Esophagus muscularis mucosa (tissue), 4 donors: ENCODE data around the gene EVI5. TPM values are rescaled to one million over a fixed set of nuclear protein-coding genes. Genes with fewer than 3 reads are reported as not detected.
"Not testable (repeated sequence)": the region's sequence is repeated elsewhere in the genome, so short reads cannot be mapped to it uniquely, and the experiment has no call there.

Experiments used
- DNase-seq: peaks from one replicate; pipeline ENCODE4 v3.0.0-alpha.2; 2017; ENCODE audit errors: extremely low spot score
- H3K27ac ChIP-seq, 4 donors: fragments of 200-600 bp; sonication (generic); replicated peaks in 1 of 4; 1 replicate in 3 of 4; 2 replicates in 1 of 4; pipeline ENCODE4 v1.5.1; 2016 to 2019; ENCODE audit warnings: mild to moderate bottlenecking in 1 of 4
- H3K27me3 ChIP-seq, 4 donors: fragments of 200-600 bp; sonication (generic); one replicate each; pipeline versions ENCODE4 v1.5.1 to v1.6.0; 2016 to 2019
- H3K36me3 ChIP-seq, 4 donors: fragments of 200-600 bp; sonication (generic); one replicate each; pipeline ENCODE4 v1.5.1; 2016 to 2019
- H3K4me1 ChIP-seq, 4 donors: fragments of 200-600 bp; sonication (generic); one replicate each; pipeline ENCODE4 v1.5.1; 2016 to 2019
- H3K4me3 ChIP-seq, 4 donors: fragments of 200-600 bp; sonication (generic); 1 replicate in 2 of 4; 2 replicates in 2 of 4; pipeline ENCODE4 v1.5.1; 2016 to 2019; ENCODE audit warnings: mild to moderate bottlenecking in 4 of 4, moderate library complexity in 1 of 4
- H3K9me3 ChIP-seq, 4 donors: fragments of 200-600 bp; sonication (generic); 1 replicate in 3 of 4; 2 replicates in 1 of 4; pipeline ENCODE4 v1.5.1; 2016 to 2019
- EP300 ChIP-seq: sonication (generic); formaldehyde crosslinking; IDR thresholded peaks from one replicate; pipeline ENCODE4 v1.6.1; 2017; ENCODE audit warnings: antibody characterized with exemption
- POLR2A ChIP-seq: fragments of 450-650 bp; IDR thresholded peaks from one replicate; pipeline ENCODE4 v1.6.1; 2017; ENCODE audit warnings: antibody characterized with exemption, moderate library complexity, mild to moderate bottlenecking, low read depth
- POLR2AphosphoS5 ChIP-seq, 2 donors: sonication (generic); formaldehyde crosslinking; IDR thresholded peaks; one replicate each; pipeline ENCODE4 v1.6.1; 2017; ENCODE audit warnings: antibody characterized with exemption in 2 of 2
- WGBS: methylation state at CpG from one replicate; pipeline ENCODE4 v1.1.5; 2018; 5-methylcytosine and 5-hydroxymethylcytosine counted together
- intact Hi-C: fragments of 100-400 bp; cut with DNase I; formaldehyde crosslinking; loops from one replicate; pipeline ENCODE4 v1.15.1; 2023
- total RNA-seq, 4 donors: library from RNA; depleted of rRNA; stranded (reverse); fragments of >200 nt; gene quantifications; one replicate each; pipeline versions ENCODE4 v1.1.0 to v1.2.1, GENCODE V29; 2016
- TF ChIP-seq, protein P1 (sequence below), 3 experiments: fragments of 200-600 bp in 2 of 3; fragments of 450-650 bp in 1 of 3; sonication (generic) in 2 of 3; IDR thresholded peaks; one replicate each; pipeline ENCODE4 v1.5.1; 2017 to 2019; ENCODE audit warnings: antibody characterized with exemption in 3 of 3, mild to moderate bottlenecking in 2 of 3, moderate library complexity in 1 of 3

EVI5 gene
- total RNA-seq, 4 donors from 2014 or later, result 32.3 to 55.2 (median 40.4) TPM

DNA sequence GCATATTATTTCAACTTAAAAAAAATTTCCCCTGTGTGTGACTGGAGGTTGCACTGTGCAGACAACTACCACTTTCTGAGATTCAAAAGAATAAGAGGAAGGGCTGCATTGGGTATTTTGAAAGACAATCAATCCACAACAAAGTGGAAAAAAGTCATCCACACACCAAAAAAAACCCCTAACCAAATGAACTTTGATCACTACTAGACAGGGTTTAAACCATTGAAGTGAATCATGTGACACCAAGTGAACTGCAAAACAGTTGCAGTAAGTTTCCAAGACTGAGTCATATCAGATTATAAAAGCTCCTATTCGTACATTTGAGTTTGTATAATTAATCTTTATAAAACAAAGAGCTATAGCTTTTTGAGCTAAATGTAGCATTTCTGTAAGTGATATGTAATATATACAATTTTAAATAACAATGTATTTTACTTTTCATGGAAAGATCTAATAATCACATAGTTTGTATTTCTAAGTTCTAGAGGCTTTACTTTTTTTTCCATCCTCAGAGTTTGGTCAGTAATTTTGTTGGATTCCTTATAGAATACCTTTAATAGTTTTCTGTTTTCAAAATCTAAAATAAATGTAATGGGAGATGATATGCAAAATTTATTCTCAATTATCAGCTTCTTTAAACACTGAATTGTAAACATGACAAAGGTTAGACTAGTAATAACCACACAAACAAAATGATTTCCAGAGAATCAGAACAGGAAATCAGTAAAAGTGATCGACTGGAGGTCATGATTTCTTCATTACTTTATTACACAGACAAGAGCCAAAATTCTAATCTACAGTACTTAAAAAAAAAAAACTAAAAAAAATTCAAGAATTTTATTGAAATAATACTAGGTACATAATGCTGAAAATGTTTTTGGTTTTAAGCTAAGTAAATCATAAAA is 247.7 kb downstream of the EVI5 start:
- H3K36me3 ChIP-seq, result no peaks in the 10 kb centered on the region
- peaks cover 0 to 8% (median 3%) of the 10 kb centered on the region in 4 donors for H3K4me1 ChIP-seq
- no peak for DNase-seq
- H3K27me3 ChIP-seq, result no peaks in the 10 kb centered on the region
- intact Hi-C loops, result no loop called here
- WGBS, result 59% methylated on average over 2 of the region's 2 CpGs
- TF ChIP-seq POLR2AphosphoS5 (IDR thresholded peaks at IDR 0.05), result no peak
- TF ChIP-seq, protein P1, sequence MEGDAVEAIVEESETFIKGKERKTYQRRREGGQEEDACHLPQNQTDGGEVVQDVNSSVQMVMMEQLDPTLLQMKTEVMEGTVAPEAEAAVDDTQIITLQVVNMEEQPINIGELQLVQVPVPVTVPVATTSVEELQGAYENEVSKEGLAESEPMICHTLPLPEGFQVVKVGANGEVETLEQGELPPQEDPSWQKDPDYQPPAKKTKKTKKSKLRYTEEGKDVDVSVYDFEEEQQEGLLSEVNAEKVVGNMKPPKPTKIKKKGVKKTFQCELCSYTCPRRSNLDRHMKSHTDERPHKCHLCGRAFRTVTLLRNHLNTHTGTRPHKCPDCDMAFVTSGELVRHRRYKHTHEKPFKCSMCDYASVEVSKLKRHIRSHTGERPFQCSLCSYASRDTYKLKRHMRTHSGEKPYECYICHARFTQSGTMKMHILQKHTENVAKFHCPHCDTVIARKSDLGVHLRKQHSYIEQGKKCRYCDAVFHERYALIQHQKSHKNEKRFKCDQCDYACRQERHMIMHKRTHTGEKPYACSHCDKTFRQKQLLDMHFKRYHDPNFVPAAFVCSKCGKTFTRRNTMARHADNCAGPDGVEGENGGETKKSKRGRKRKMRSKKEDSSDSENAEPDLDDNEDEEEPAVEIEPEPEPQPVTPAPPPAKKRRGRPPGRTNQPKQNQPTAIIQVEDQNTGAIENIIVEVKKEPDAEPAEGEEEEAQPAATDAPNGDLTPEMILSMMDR (IDR thresholded peaks at IDR 0.05), result no peak
- no peak for TF ChIP-seq EP300
- no peak for TF ChIP-seq POLR2A
- H3K4me3 ChIP-seq, result no peak overlapping the region
- H3K27ac ChIP-seq, result no peak overlapping the region
- no peaks in the 10 kb centered on the region for H3K9me3 ChIP-seq

DNA sequence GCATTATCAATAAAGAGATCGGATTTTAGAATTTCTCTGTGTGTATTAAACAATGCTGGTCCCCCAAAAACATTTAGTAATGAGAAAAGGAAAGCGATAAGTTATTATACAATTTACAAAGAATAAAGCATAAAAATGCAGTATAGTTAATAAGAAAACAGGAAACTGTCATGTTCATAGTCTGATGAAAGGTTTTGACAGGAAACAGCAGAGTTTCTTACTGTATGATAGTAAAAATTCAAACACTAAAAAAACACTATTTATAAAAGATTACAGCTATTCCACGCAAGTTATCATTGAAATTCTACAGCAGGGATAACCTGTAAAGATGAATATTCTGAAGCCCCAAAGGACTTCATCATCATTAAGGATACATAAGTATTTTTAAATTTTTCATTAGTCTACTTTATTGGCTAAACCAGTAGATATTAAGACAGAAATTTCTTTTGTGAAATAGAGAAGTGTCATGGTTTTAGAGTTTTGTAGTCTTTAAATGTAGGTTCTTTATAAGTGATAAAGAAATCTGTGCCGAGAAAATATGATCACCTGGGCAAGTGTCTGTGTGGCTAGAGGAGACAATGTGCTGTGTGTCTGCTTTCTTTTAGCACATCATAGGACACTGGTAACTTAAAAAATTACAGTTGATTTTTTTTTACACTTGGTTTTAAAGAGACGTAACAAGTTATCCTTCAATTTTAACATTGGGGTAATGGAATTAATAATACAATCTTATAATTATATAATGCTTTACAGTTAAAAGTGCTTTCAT is 248.5 kb downstream of the EVI5 start:
- 89% methylated on average over 5 of the region's 5 CpGs for WGBS
- TF ChIP-seq EP300 (no peak), POLR2A (no peak), POLR2AphosphoS5 (IDR thresholded peaks at IDR 0.05) (no peak)
- TF ChIP-seq, protein P1 (IDR thresholded peaks at IDR 0.05), result no peak

DNA sequence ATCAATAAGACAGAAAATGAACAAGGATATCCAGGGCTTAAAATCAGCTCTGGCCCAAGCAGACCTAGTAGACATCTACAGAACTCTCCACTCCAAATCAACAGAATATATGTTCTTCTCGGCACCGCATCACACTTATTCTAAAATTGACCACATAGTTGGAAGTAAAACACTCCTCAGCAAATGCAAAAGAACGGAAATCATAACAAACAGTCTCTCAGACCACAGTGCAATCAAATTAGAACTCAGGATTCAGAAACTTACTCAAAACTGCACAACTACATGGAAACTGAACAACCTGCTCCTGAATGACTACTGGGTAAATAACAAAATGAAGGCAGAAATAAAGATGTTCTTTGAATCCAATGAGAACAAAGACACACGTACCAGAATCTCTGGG is 252.5 kb downstream of the EVI5 start:
- WGBS, result 93% methylated on average over 4 of the region's 4 CpGs
- H3K27me3 ChIP-seq, H3K4me3 ChIP-seq, H3K36me3 ChIP-seq, DNase-seq, H3K9me3 ChIP-seq, intact Hi-C loops, H3K27ac ChIP-seq, H3K4me1 ChIP-seq: not testable (repeated sequence)

More for the DNA sequence above, 248.5 kb downstream of the EVI5 start:
- no peaks in the 10 kb centered on the region for H3K9me3 ChIP-seq
- H3K27ac ChIP-seq, result no peak overlapping the region
- peaks cover 0 to 8% (median 3%) of the 10 kb centered on the region in 4 donors for H3K4me1 ChIP-seq
- H3K36me3 ChIP-seq, result no peaks in the 10 kb centered on the region
- no peaks in the 10 kb centered on the region for H3K27me3 ChIP-seq
- intact Hi-C loops, result no loop called here
- no peak overlapping the region for H3K4me3 ChIP-seq
- DNase-seq, result no peak

DNA sequence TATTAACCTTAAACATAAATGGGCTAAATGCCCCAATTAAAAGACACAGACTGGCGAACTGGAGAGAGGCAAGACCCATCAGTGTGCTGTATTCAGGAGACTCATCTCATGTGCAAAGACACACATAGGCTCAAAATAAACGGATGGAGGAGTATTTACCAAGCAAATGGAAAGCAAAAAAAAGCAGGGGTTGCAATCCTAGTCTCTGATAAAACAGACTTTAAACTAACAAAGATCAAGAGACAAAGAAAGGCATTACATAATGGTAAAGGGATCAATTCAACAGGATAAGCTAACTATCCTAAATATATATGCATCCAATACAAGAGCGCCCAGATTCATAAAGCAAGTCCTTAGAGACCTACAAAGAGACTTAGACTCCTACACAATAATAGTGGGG is 253.0 kb downstream of the EVI5 start:
- intact Hi-C loops, H3K4me1 ChIP-seq, H3K4me3 ChIP-seq, DNase-seq, H3K27ac ChIP-seq, H3K9me3 ChIP-seq, H3K36me3 ChIP-seq, H3K27me3 ChIP-seq: not testable (repeated sequence)
- WGBS, result 91% methylated on average over 3 of the region's 3 CpGs

DNA sequence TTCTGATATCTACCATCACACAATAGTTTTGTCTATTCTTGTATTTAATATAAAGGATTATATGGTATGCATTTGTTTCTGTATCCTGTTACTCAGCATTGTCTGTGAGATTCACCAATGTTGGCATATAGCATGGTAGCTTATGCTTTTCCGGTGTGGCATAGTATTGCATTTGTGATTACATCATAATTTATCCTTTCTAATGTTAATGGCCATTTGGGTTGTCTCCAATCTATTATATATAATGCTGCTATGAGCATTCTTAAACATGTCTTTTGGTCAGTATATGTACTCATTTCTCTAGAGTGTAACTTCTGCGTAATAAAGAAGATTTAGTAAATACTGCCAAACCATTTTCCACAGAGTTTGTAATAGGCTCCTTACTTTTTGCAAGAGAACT is 257.2 kb downstream of the EVI5 start:
- H3K9me3 ChIP-seq, result no peaks in the 10 kb centered on the region
- no peak overlapping the region for H3K27ac ChIP-seq
- no peak for TF ChIP-seq POLR2A
- TF ChIP-seq, protein P1 (IDR thresholded peaks at IDR 0.05), result no peak
- no peak for TF ChIP-seq POLR2AphosphoS5 (IDR thresholded peaks at IDR 0.05)
- TF ChIP-seq EP300, result no peak
- DNase-seq, result no peak
- H3K27me3 ChIP-seq, result no peaks in the 10 kb centered on the region
- peaks cover 0 to 12% (median 0%) of the 10 kb centered on the region in 4 donors for H3K36me3 ChIP-seq
- intact Hi-C loops, result no loop called here
- no peaks in the 10 kb centered on the region for H3K4me1 ChIP-seq
- no peak overlapping the region for H3K4me3 ChIP-seq
- WGBS, result 94% methylated on average over 2 of the region's 2 CpGs

DNA sequence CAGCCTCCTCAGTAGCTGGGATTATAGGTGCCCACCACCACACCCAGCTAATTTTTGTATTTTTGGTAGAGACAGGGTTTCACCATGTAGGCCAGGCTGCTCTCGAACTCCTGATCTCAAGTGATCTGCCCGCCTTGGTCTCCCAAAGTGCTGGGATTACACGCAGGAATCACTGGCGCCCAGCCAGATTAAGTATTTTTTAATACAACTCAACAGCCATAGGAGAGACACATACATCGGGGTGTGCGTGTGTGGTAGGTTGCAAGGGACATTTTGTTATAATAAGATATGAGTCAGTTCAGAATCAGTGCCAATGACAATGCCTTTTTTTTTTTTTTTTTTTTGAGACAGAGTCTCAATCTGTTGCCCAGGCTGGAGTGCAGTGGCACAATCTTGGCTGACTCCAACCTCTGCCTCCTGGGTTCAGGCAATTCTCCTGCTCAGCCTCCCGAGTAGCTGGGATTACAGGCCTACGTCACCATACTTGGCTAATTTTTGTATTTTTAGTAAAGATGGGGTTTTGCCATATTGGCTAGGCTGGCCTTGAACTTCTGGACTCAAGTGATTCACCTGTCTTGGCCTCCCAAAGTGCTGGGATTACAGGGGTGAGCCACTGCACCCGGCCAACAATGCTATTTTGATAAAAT is 259.8 kb downstream of the EVI5 start:
- H3K9me3 ChIP-seq, H3K27me3 ChIP-seq, H3K27ac ChIP-seq, H3K4me3 ChIP-seq, H3K4me1 ChIP-seq, DNase-seq, intact Hi-C loops: not testable (repeated sequence)
- 97% methylated on average over 9 of the region's 9 CpGs for WGBS
- peaks cover 0 to 15% (median 0%) of the 10 kb centered on the region in 4 donors for H3K36me3 ChIP-seq
